ENCODE results near the gene PLAC8L1.

Gene PLAC8L1

GRCh38 chr5:146042628-146043279 is 62.6 kb downstream of the PLAC8L1 start:
- no peak for DNase-seq (ENCODE audit: low read depth)

- DNase-seq (ENCODE audit: low read depth), result no peak
Measured at GRCh38 chr5:146041180-146041789, 64.1 kb downstream of the PLAC8L1 start.

- no peak for DNase-seq (ENCODE audit: low read depth)
Measured at GRCh38 chr5:146040527-146040926, 64.8 kb downstream of the PLAC8L1 start.

GRCh38 chr5:146039420-146039819 is 66.0 kb downstream of the PLAC8L1 start:
- no peak for DNase-seq (ENCODE audit: low read depth)

- no peak for DNase-seq (ENCODE audit: low read depth)
Measured at GRCh38 chr5:146034605-146035004, 70.8 kb downstream of the PLAC8L1 start.

Measured in T follicular helper cell (primary cell).